Measurements from ENCODE around the gene KCND3.

- TF ChIP-seq POLR2A (IDR thresholded peaks at IDR 0.05) (no peak), CTCF (IDR thresholded peaks at IDR 0.05) (no peak)
Observed at GRCh38 chr1:111831153-111831552, 158.3 kb downstream of the KCND3 start.
